HEK293 (cell line): ENCODE results near the gene RAB17.

Source experiments
- CTCF ChIA-PET: fragments of 350-600 bp; formaldehyde crosslinking; extraction: SDS; loops from one replicate; lab custom pipeline; 2021; ENCODE audit warnings: antibody characterized with exemption; lab: Yijun Ruan, JAX
- POLR2A ChIA-PET: fragments of 300-600 bp; formaldehyde crosslinking; extraction: SDS; loops from one replicate; lab custom pipeline; 2020; ENCODE audit warnings: antibody characterized with exemption, inconsistent platforms; lab: Yijun Ruan, JAX
- H3K27ac ChIP-seq: fragments of 200-500 bp; sonication (Bioruptor generic); 2 replicates; pipeline ENCODE4 v1.5.1; 2014; ENCODE audit warnings: low read depth, low read length, control low read depth, inconsistent platforms; ENCODE audit errors: extremely low read depth
- H3K36me3 ChIP-seq, 2 experiments: fragments of 200-500 bp in 1 of 2; sonication (Bioruptor generic) in 1 of 2; 1 replicate in 1 of 2; 2 replicates in 1 of 2; pipeline ENCODE4 v1.5.1; 2014 to 2017; ENCODE audit warnings: inconsistent platforms in 2 of 2, low read length in 2 of 2; ENCODE audit not compliant: control insufficient read depth in 2 of 2, insufficient read depth in 1 of 2
- H3K4me1 ChIP-seq: fragments of 200-500 bp; sonication (Bioruptor generic); 2 replicates; pipeline ENCODE4 v1.5.1; 2014; ENCODE audit warnings: mild to moderate bottlenecking, low read length, inconsistent platforms; ENCODE audit not compliant: control insufficient read depth, insufficient read depth
- H3K4me3 ChIP-seq: 2 replicates; pipeline ENCODE4 v1.5.1; 2011; ENCODE audit warnings: low read depth, mild to moderate bottlenecking, control low read depth, low read length, moderate library complexity
- H3K9me3 ChIP-seq: fragments of 200-500 bp; sonication (Bioruptor generic); 2 replicates; pipeline ENCODE4 v1.5.1; 2014; ENCODE audit warnings: low read depth, low read length, inconsistent platforms; ENCODE audit not compliant: control insufficient read depth, insufficient read depth
- BCL11B ChIP-seq: fragments of 450-650 bp; formaldehyde crosslinking; IDR thresholded peaks from 2 replicates; pipeline ENCODE4 v1.5.1; 2016; ENCODE audit warnings: low read depth, missing biosample characterization, missing genetic modification characterization
- SP2 ChIP-seq: fragments of 450-650 bp; formaldehyde crosslinking; IDR thresholded peaks from 2 replicates; pipeline ENCODE4 v1.5.1; 2016; ENCODE audit warnings: missing biosample characterization, missing genetic modification characterization
- ZNF133 ChIP-seq: fragments of 450-650 bp; formaldehyde crosslinking; IDR thresholded peaks from 2 replicates; pipeline ENCODE4 v1.5.1; 2016; ENCODE audit warnings: missing biosample characterization, missing genetic modification characterization
- ZNF138 ChIP-seq: fragments of 450-650 bp; formaldehyde crosslinking; IDR thresholded peaks from 2 replicates; pipeline ENCODE4 v1.5.1; 2016; ENCODE audit warnings: missing biosample characterization, missing genetic modification characterization, borderline replicate concordance
- ZNF16 ChIP-seq: fragments of 450-650 bp; formaldehyde crosslinking; IDR thresholded peaks from 2 replicates; pipeline ENCODE4 v1.5.1; 2016; ENCODE audit warnings: low read depth, missing biosample characterization, missing genetic modification characterization
- ZNF18 ChIP-seq: fragments of 450-650 bp; formaldehyde crosslinking; IDR thresholded peaks from 2 replicates; pipeline ENCODE4 v1.5.1; 2016; ENCODE audit warnings: missing biosample characterization, missing genetic modification characterization
- ZNF302 ChIP-seq: fragments of 450-650 bp; formaldehyde crosslinking; IDR thresholded peaks from 2 replicates; pipeline ENCODE4 v1.5.1; 2016; ENCODE audit warnings: missing biosample characterization, missing genetic modification characterization, low read depth
- ZNF350 ChIP-seq: fragments of 450-650 bp; formaldehyde crosslinking; IDR thresholded peaks from 2 replicates; pipeline ENCODE4 v1.5.0; 2017; ENCODE audit warnings: missing biosample characterization, mild to moderate bottlenecking, missing genetic modification characterization
- ZNF423 ChIP-seq: fragments of 450-650 bp; formaldehyde crosslinking; IDR thresholded peaks from 2 replicates; pipeline ENCODE4 v1.5.1; 2016; ENCODE audit warnings: missing biosample characterization, missing genetic modification characterization
- ZNF830 ChIP-seq: fragments of 450-650 bp; IDR thresholded peaks from 2 replicates; pipeline ENCODE4 v1.5.0; 2018; ENCODE audit warnings: missing biosample characterization, missing genetic modification characterization, low read depth, mild to moderate bottlenecking, moderate library complexity
- ZXDB ChIP-seq: fragments of 450-650 bp; formaldehyde crosslinking; IDR thresholded peaks from 2 replicates; pipeline ENCODE4 v1.5.1; 2016; ENCODE audit warnings: missing biosample characterization, missing genetic modification characterization
- TF ChIP-seq, protein P1 (sequence below): fragments of 450-650 bp; formaldehyde crosslinking; IDR thresholded peaks from 2 replicates; pipeline ENCODE4 v1.5.1; 2017; ENCODE audit warnings: missing biosample characterization, missing genetic modification characterization
- TF ChIP-seq, protein P2 (sequence below): IDR thresholded peaks from 2 replicates; pipeline ENCODE4 v1.6.1; 2011; ENCODE audit warnings: mild to moderate bottlenecking, low read depth, low read length, borderline replicate concordance

Gene RAB17

DNA sequence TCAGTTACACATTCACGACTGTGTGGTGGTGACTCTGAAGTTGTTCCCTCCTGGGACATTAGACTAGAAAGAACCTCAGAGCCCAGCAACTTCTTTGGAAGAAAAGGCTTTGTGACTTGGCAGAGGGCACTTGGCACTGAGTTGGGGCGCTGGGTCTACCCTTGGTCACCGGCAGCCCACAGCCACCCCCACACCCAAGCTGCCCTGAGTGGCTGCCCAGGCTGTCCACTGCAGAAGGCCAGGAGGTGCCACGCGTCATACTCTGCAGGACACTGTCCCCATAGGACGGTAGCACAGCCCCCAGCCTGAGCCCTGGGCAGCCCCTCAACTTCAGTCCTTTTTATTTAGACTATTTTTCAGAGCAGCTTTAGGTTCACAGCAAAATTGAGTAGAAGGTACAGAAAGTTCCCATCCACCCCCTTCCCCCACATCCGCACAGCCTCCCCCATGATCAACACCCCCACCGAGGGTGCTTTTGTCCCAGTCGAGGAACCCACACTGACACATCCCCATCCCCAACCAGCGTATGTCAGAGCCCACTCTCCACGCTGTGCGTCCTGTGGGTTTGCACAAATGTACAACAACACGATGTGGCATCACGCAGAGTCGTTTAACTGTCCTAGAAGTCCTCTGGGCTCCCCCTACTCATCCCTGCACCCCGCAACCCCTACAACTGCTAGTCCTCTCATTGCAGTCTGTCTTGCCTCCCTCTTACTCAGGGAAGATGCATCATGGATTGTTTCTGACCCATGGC is 23.1 kb downstream of the RAB17 start:
- H3K27ac ChIP-seq = no peak overlapping the region
- no peaks in the 10 kb centered on the region for H3K36me3 ChIP-seq
- H3K9me3 ChIP-seq = no peaks in the 10 kb centered on the region
- TF ChIP-seq, protein P1, sequence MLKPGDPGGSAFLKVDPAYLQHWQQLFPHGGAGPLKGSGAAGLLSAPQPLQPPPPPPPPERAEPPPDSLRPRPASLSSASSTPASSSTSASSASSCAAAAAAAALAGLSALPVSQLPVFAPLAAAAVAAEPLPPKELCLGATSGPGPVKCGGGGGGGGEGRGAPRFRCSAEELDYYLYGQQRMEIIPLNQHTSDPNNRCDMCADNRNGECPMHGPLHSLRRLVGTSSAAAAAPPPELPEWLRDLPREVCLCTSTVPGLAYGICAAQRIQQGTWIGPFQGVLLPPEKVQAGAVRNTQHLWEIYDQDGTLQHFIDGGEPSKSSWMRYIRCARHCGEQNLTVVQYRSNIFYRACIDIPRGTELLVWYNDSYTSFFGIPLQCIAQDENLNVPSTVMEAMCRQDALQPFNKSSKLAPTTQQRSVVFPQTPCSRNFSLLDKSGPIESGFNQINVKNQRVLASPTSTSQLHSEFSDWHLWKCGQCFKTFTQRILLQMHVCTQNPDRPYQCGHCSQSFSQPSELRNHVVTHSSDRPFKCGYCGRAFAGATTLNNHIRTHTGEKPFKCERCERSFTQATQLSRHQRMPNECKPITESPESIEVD (tag by site-specific recombination) = no peak
- no peak for TF ChIP-seq ZNF302 (tag by site-specific recombination)
- TF ChIP-seq ZNF18 (tag by site-specific recombination) = no peak
- no peak for TF ChIP-seq ZXDB (tag by site-specific recombination)
- TF ChIP-seq, protein P2, sequence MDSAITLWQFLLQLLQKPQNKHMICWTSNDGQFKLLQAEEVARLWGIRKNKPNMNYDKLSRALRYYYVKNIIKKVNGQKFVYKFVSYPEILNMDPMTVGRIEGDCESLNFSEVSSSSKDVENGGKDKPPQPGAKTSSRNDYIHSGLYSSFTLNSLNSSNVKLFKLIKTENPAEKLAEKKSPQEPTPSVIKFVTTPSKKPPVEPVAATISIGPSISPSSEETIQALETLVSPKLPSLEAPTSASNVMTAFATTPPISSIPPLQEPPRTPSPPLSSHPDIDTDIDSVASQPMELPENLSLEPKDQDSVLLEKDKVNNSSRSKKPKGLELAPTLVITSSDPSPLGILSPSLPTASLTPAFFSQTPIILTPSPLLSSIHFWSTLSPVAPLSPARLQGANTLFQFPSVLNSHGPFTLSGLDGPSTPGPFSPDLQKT = no peak
- no peak for TF ChIP-seq ZNF138
- TF ChIP-seq ZNF830 = no peak
- TF ChIP-seq, all 188 proteins: peak for 0
- ChIA-PET CTCF (interaction anchor here (0.9 to 2.2 kb wide), 2 partner anchors 54 to 146 kb away, joined by 3 to 9 read pairs; no protein-coding TSS in a partner anchor), POLR2A (no interaction called here)
- Histone ChIP-seq H3K4me3 (no peak overlapping the region), H3K4me1 (0 out of 2 replicates have a peak, but pooled peaks cover 3% of the 10 kb centered on the region)

DNA sequence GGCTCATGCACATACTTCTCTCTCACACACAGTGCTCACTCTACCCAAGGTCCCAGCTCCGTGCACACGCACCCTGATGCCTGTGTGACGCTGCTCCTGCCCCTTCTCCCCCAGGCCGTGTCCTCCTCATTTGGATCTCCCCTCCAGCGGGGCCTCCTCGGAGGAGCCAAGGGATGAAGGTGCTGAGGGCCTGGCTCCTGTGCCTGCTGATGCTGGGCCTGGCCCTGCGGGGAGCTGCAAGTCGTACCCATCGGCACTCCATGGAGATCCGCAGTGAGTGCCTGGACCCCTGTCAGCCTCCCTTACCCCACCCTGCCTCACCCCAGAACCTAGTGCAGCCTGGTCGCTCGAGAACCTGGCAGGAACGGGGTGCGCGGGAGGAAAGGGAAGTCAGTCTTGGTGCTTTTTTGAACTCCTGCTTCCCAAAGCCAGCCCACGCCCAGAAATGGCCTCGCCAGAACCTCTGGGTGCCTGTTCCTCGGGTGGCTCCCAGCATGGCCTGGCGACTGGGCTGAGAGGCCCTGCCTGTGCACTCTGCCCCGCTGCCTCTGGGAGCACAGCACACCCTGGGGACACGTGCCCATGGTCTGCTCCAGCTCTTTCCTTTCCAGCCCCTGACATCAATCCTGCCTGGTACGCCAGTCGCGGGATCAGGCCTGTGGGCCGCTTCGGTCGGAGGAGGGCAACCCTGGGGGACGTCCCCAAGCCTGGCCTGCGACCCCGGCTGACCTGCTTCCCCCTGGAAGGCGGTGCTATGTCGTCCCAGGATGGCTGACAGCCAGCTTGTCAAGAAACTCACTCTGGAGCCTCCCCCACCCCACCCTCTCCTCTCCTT is 23.9 kb downstream of the RAB17 start, which contains the start of gene PRLH:
Gene PRLH (plus strand): TSS at position 174 of the 835 bp plus-strand sequence. CDS start 0 bp downstream, at position 174.
- POLR2A ChIA-PET = no interaction called here
- no peaks in the 10 kb centered on the region for H3K4me1 ChIP-seq
- H3K4me3 ChIP-seq = no peak within 1 kb of the TSS
- H3K9me3 ChIP-seq = no peaks in the 10 kb centered on the region
- no peak within 1 kb of the TSS for H3K27ac ChIP-seq
- CTCF ChIA-PET = interaction anchor here (0.9 to 2.2 kb wide), 2 partner anchors 54 to 145 kb away, joined by 3 to 9 read pairs; no protein-coding TSS in a partner anchor
- TF ChIP-seq SP2 (tag by site-specific recombination) (no peak), ZNF350 (no peak), ZNF16 (no peak), ZNF133 (tag by site-specific recombination) (no peak), BCL11B (tag by site-specific recombination) (no peak)
- H3K36me3 ChIP-seq = no peaks in the 10 kb centered on the region

GRCh38 chr2:237565974-237566373 is 24.6 kb downstream of the RAB17 start:
- Histone ChIP-seq H3K27ac (no peak overlapping the region), H3K4me3 (no peak overlapping the region), H3K4me1 (no peaks in the 10 kb centered on the region)
- POLR2A ChIA-PET = no interaction called here
- CTCF ChIA-PET = no interaction called here
- TF ChIP-seq ZNF423 (no peak), ZNF350 (no peak)
- TF ChIP-seq, all 188 proteins: peak for 0
- Histone ChIP-seq H3K9me3 (no peaks in the 10 kb centered on the region), H3K36me3 (no peaks in the 10 kb centered on the region)
